ENCODE data around the gene CBX1.

GRCh38 chr17:48047741-48048383, 53.4 kb downstream of the CBX1 start, which contains the start of gene NFE2L1:
- TF ChIP-seq, protein P1, sequence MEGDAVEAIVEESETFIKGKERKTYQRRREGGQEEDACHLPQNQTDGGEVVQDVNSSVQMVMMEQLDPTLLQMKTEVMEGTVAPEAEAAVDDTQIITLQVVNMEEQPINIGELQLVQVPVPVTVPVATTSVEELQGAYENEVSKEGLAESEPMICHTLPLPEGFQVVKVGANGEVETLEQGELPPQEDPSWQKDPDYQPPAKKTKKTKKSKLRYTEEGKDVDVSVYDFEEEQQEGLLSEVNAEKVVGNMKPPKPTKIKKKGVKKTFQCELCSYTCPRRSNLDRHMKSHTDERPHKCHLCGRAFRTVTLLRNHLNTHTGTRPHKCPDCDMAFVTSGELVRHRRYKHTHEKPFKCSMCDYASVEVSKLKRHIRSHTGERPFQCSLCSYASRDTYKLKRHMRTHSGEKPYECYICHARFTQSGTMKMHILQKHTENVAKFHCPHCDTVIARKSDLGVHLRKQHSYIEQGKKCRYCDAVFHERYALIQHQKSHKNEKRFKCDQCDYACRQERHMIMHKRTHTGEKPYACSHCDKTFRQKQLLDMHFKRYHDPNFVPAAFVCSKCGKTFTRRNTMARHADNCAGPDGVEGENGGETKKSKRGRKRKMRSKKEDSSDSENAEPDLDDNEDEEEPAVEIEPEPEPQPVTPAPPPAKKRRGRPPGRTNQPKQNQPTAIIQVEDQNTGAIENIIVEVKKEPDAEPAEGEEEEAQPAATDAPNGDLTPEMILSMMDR (IDR thresholded peaks at IDR 0.05) = peak in 1 of 6 experiments; percentile 8
- peak; percentile 72 to 90 for TF ChIP-seq POLR2A (IDR thresholded peaks at IDR 0.05)
